ENCODE measurements around the gene IFNA13. TPM values are rescaled to one million over a fixed set of nuclear protein-coding genes. Genes with fewer than 3 reads are reported as not detected.

IFNA13 gene
- not detected in 2 replicates for total RNA-seq

DNA sequence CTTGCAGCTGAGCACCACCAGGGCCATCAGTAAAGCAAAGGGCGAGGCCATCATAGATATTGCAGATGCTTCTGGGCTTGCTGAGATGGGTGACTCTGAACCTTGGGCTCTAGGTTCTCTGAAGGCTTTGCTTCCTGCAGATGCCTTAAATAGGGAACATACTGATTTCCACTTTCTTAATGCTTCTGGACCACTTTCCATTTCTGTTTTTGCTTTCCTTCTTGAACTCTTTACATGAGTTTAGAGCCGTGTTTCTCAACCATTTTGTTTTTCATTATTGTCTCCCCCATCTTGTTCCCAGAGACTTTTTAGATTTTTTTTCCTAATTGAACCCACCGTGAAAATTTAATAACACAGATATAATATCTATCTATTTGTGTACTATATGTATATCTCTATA is at the start of gene IFNA13:
Gene IFNA13, minus strand, starts transcription at position 101 of the 400 bp plus-strand sequence. Its CDS starts 47 bp downstream, at position 54.

DNA sequence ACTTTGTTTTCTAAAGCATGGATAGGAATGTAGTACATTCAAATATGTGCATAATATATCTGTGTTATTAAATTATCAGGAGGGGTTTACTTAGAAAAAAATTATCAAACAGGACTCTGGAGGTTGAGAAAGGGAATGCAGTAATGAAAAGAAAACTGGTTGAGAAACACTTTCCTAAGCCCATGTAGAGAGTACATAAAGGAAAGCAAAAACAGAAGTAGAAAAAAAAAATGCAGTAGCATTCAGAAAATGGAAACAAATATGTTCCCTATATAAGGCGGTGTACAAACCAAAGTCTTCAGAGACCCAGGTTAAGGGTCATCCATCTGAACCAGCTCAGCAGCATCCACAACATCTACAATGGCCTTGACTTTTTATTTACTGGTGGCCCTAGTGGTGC is 41.0 kb upstream of the IFNA13 start, which contains the start of gene IFNA8:
Gene IFNA8, plus strand, starts transcription at position 301 of the 400 bp plus-strand sequence. Its CDS starts 60 bp downstream, at position 361.

DNA sequence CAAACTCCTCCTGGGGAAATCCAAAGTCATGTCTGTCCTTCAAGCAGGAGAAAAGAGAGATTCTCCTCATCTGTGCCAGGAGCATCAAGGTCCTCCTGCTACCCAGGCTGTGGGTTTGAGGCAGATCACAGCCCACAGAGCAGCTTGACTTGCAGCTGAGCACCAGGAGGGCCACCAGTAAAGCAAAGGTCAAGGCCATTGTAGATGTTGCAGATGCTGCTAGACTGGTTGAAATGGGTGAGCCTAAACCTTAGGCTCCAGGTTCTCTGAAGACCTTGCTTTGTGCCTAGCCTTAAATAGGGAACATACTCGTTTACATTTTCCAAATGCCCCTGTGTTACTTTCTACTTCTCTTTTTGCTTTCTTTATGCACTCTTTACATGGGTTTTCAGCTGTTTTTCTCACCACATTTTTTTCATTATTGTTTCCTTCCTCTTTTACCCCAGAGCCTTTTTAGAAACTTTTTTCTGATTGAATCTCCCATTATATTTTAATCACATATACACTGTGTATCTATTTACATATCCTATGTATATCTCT is 17.3 kb upstream of the IFNA13 start, which contains the start of gene IFNA2:
Gene IFNA2, minus strand, starts transcription at position 268 of the 540 bp plus-strand sequence. Its CDS starts 69 bp downstream, at position 199.

DNA sequence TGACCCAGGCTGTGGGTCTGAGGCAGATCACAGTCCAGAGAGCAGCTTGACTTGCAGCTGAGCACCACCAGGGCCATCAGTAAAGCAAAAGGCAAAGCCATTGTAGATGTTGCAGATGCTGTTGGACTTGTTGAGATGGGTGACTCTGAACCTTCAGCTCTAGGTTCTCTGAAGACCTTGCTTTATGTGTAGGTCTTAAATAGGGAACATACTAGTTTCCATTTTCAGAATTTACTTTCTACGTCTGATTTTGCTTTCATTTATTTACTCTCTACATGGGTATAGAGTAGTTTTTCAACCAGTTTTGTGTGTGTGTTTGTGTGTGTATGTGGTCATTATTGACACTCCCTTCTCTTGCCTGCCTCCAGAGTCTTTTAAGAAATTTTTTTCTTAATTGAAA is 17.1 kb downstream of the IFNA13 start, which contains the start of gene IFNA6:
Gene IFNA6, minus strand, starts transcription at position 101 of the 400 bp plus-strand sequence. Its CDS starts 0 bp downstream, at position 101.

DNA sequence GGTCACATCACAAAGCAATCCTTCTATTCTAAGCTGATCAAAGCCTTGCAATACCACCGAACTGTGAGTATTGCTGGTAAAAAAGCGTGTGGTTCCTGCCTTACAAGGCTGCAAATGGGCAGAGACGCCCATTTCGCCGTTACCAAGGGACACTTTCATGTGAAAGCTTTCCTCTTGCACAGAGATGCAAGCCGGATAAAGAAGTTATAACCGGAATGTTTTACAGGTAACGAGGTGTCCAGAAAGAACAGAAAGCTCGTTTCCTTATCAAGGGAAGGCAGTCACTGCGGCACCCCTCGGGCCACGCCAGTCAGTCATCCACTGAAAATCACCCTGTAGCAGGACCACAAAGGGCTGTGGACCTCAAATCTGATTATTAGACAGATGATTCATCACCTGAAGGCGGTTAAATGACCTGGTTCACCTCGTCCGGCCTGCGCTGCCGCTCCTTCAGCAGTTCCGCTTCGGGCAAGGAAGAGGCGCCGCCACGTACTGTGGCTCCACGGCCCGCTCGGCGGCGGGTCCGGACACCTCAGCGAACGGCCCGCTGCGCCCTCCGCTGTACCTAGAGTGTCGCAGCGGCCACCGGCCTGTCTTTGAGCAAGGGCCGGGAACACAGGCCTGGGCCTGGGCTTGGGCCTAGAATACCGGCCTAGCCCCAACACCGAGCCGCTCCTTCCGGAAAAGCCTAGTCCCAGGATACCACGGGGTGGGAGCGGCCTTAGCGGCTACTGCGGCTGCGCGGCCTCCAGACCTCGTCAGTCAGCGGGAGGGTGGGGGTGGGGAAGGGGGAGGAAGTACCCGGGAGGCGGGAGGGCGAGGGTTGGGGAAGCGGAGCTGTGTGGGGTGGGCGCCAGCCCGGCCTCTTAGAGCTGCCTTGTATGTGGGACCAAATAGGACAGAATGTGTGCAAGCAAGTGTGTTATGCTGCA is 32.9 kb downstream of the IFNA13 start, which contains the start of gene KLHL9:
Gene KLHL9, minus strand, starts transcription at position 704 of the 932 bp plus-strand sequence. Its CDS starts 545 bp downstream, at position 159.

Other genes with a start within 250 kb of the IFNA13 start
- not detected in 2 replicates for gene IFNW1, start 226.2 kb downstream of the IFNA13 start, total RNA-seq
- gene IFNA21, start 201.4 kb downstream of the IFNA13 start, total RNA-seq, result not detected in 2 replicates
- not detected in 2 replicates for gene IFNA4, start 180.5 kb downstream of the IFNA13 start, total RNA-seq
- not detected in 2 replicates for gene IFNA7, start 165.9 kb downstream of the IFNA13 start, total RNA-seq
- not detected in 2 replicates for gene IFNA10, start 160.9 kb downstream of the IFNA13 start, total RNA-seq
- not detected in 2 replicates for gene IFNA16, start 150.7 kb downstream of the IFNA13 start, total RNA-seq
- gene IFNA17, start 139.8 kb downstream of the IFNA13 start, total RNA-seq, result not detected in 2 replicates
- not detected in 2 replicates for gene IFNA14, start 128.1 kb downstream of the IFNA13 start, total RNA-seq
- not detected in 2 replicates for gene IFNA5, start 62.7 kb downstream of the IFNA13 start, total RNA-seq
- gene KLHL9, start 32.7 kb downstream of the IFNA13 start, total RNA-seq, result 33.5 and 47.5 TPM in 2 replicates
- gene IFNA6, start 17.2 kb downstream of the IFNA13 start, total RNA-seq, result not detected in 2 replicates
- gene IFNA2, start 17.3 kb upstream of the IFNA13 start, total RNA-seq, result not detected in 2 replicates
- not detected in 2 replicates for gene IFNA8, start 41.1 kb upstream of the IFNA13 start, total RNA-seq
- not detected in 2 replicates for gene IFNA1, start 72.4 kb upstream of the IFNA13 start, total RNA-seq
- 3.4 and 22.5 TPM in 2 replicates for gene IFNE, start 114.3 kb upstream of the IFNA13 start, total RNA-seq

All from nasal cavity respiratory epithelium epithelial cell of viscerocranial mucosa (primary cell).